GM20000 (cell line): ENCODE measurements around the gene SAMD14.

Source experiments
- DNase-seq: peaks from one replicate; pipeline ENCODE4 v3.0.0; 2012; ENCODE audit warnings: low spot score
- TF ChIP-seq, protein P1 (sequence below): IDR thresholded peaks from 2 replicates; pipeline ENCODE4 v1.5.1; 2012; ENCODE audit warnings: mild to moderate bottlenecking, control low read depth; ENCODE audit errors: extremely low read depth, missing control alignments

The SAMD14 gene

DNA sequence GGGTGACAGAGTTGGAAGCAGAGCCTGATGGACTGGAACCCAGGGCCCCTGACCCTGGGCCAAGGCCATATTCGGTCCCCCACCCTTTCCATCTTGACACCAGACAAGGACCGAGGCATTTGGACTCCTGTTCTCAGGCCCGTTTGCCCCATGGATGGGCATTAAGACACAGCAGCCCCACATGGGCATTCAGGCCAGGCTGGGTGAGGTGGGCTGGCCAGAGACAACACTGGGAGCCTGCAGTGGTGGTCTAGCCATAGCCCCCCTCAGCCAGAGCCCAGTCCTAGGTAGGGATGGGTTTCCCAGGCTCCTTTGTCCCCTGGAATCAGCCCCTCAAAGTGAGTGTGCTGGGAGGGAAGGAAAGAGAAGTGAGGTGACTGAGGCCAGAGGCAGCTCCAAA is 33.2 kb downstream of the SAMD14 start:
- DNase-seq, result no peak
- TF ChIP-seq, protein P1, sequence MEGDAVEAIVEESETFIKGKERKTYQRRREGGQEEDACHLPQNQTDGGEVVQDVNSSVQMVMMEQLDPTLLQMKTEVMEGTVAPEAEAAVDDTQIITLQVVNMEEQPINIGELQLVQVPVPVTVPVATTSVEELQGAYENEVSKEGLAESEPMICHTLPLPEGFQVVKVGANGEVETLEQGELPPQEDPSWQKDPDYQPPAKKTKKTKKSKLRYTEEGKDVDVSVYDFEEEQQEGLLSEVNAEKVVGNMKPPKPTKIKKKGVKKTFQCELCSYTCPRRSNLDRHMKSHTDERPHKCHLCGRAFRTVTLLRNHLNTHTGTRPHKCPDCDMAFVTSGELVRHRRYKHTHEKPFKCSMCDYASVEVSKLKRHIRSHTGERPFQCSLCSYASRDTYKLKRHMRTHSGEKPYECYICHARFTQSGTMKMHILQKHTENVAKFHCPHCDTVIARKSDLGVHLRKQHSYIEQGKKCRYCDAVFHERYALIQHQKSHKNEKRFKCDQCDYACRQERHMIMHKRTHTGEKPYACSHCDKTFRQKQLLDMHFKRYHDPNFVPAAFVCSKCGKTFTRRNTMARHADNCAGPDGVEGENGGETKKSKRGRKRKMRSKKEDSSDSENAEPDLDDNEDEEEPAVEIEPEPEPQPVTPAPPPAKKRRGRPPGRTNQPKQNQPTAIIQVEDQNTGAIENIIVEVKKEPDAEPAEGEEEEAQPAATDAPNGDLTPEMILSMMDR, result no peak

- DNase-seq, result no peak
- TF ChIP-seq, protein P1, result no peak
These were observed 33.9 kb downstream of the SAMD14 start for GRCh38 chr17:50096092-50096491.

DNA sequence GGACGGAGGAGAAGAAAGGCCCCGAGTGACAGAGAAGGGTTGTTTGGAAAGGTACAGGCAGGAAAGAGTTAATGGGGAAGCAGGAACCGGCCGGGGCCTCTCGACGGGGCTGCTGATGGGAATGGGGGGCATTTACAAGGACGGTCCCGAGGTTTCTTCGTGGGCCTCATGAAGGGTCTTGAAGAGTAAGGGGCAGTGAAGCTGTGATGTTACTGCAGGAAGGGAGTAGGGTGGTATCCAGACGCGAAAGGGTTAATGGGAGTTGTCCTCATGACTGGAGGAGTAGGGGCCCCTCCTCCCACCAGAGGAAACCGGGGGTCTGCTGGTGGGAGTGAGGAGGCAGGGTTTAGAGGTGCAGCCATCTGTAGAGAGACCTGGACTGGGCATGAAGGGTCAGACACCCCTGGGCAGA is 34.3 kb downstream of the SAMD14 start:
- TF ChIP-seq, protein P1, result no peak
- DNase-seq, result no peak

DNA sequence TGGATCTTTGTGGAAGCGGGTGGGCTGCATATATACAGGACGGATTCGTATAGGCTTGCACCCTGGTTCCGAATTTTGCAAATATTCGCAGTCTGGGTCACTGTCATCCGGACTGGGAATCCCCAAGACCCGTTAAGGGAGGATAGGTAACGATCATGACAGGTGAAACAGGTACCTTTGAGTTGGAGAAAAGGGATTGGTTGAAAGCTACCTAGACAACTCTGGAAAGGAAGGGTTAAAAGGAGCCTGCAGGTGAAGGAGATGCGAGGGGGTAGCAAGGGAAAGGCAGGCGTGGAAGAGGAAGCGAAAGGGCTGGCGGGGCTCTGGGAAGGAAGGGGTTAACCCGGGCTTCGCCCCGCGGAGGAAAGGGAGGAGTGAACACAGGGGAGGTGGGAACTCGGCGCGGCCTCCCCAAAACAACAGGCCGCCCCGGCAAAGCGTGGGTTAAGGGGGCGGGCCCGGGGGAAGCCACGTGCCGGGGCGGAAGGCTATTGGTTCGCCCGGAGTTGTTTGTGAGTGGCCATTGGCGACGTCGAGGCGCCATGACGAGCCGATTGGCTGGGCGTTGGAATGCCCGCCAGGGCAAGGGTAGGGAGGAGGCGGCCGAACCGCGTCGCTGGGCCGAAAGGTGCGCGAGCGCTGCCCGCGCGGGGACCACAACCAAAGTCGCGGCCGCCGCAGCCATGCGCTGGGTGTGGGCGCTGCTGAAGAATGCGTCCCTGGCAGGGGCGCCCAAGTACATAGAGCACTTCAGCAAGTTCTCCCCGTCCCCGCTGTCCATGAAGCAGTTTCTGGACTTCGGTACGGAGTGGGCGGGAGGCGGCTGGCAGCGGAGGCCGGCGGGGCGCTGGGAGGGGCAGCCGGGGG is 35.0 kb downstream of the SAMD14 start, which contains the start of gene PDK2:
PDK2 (plus strand) TSS at position 599 of the 867 bp plus-strand sequence; CDS start at position 684, 85 bp downstream.
- DNase-seq, result peak; percentile 98

GRCh38 chr17:50094243-50094752 is 35.7 kb downstream of the SAMD14 start:
- TF ChIP-seq, protein P1, result peak; percentile 78
- peak; percentile 89 for DNase-seq

More for the DNA sequence above, 35.0 kb downstream of the SAMD14 start, which contains the start of gene PDK2:
- TF ChIP-seq, protein P1, result no peak

GRCh38 chr17:50093807-50094206 is 36.2 kb downstream of the SAMD14 start:
- no peak for DNase-seq
- TF ChIP-seq, protein P1, result no peak

DNA sequence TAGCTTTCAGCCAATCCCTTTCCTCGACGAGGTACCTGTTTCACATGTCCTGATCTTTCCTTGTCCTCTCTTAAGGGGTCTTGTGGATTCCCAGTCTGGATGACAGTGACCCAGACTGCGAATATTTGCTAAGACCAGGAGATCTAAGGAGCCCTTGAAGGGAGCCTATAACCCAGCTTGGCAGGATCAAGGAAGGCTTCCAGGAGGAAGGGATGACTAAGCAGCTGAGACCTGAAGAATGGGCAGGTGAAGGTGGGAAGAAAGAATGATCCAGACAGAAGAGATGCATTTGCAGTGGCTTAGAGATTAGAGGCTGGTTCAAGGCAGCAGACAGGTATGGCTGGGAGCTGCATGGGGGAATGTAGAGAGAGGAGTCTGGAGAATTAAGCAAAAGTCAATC is 36.7 kb downstream of the SAMD14 start:
- no peak for DNase-seq
- TF ChIP-seq, protein P1, result no peak
